HG02840 (cell line): ENCODE measurements around the gene AQP12A.
"Not testable (repeated sequence)": the region's sequence is repeated elsewhere in the genome, so short reads cannot be mapped to it uniquely, and the experiment has no call there.

ENCODE experiments used
- ATAC-seq: cut with Tn5 transposase; IDR thresholded peaks from one replicate; pipeline ENCODE4 v1.9.1; 2021; ENCODE audit warnings: mild to moderate bottlenecking, moderate library complexity, moderate number of reproducible peaks; ENCODE audit not compliant: unreplicated experiment, low FRiP score

Gene AQP12A

GRCh38 chr2:240655931-240656886 is 35.5 kb upstream of the AQP12A start:
- ATAC-seq = no peak

GRCh38 chr2:240659883-240660282 is 31.8 kb upstream of the AQP12A start:
- not testable (repeated sequence) for ATAC-seq

GRCh38 chr2:240662681-240663080 is 29.0 kb upstream of the AQP12A start:
- no peak for ATAC-seq

- ATAC-seq = no peak
These were observed 28.0 kb upstream of the AQP12A start for GRCh38 chr2:240663546-240664190.

GRCh38 chr2:240664622-240665021 is 27.0 kb upstream of the AQP12A start:
- ATAC-seq = no peak

- ATAC-seq = no peak
These were observed 21.3 kb upstream of the AQP12A start for GRCh38 chr2:240670402-240670801.

GRCh38 chr2:240670950-240671349 is 20.7 kb upstream of the AQP12A start:
- no peak for ATAC-seq

GRCh38 chr2:240672076-240672700 is 19.5 kb upstream of the AQP12A start:
- ATAC-seq = no peak

- no peak for ATAC-seq
These were observed 18.9 kb upstream of the AQP12A start for GRCh38 chr2:240672701-240673190.

- not testable (repeated sequence) for ATAC-seq
These were observed 17.0 kb upstream of the AQP12A start for GRCh38 chr2:240674461-240675184.

GRCh38 chr2:240675345-240675744 is 16.3 kb upstream of the AQP12A start:
- not testable (repeated sequence) for ATAC-seq

- ATAC-seq = not testable (repeated sequence)
These were observed 13.6 kb upstream of the AQP12A start for GRCh38 chr2:240678043-240678442.

GRCh38 chr2:240678909-240679308 is 12.8 kb upstream of the AQP12A start:
- ATAC-seq = not testable (repeated sequence)

GRCh38 chr2:240680185-240680584 is 11.5 kb upstream of the AQP12A start:
- ATAC-seq = not testable (repeated sequence)

GRCh38 chr2:240682431-240683224 is 9.0 kb upstream of the AQP12A start, which contains the start of gene AQP12B:
AQP12B (minus strand) TSS chr2:240682885; CDS start chr2:240682837, 48 bp downstream.
- ATAC-seq = not testable (repeated sequence)

- not testable (repeated sequence) for ATAC-seq
These were observed 8.2 kb upstream of the AQP12A start for GRCh38 chr2:240683329-240683979.

- not testable (repeated sequence) for ATAC-seq
These were observed 7.5 kb upstream of the AQP12A start for GRCh38 chr2:240683980-240684728.

GRCh38 chr2:240685771-240686371 is 5.8 kb upstream of the AQP12A start:
- no peak for ATAC-seq
